Measurements from ENCODE around the gene COL6A2. TPM values are rescaled to one million over a fixed set of nuclear protein-coding genes. Genes with fewer than 3 reads are reported as not detected.

Gene COL6A2
- total RNA-seq, 1 donor from 2014 or later, result 114 TPM

DNA sequence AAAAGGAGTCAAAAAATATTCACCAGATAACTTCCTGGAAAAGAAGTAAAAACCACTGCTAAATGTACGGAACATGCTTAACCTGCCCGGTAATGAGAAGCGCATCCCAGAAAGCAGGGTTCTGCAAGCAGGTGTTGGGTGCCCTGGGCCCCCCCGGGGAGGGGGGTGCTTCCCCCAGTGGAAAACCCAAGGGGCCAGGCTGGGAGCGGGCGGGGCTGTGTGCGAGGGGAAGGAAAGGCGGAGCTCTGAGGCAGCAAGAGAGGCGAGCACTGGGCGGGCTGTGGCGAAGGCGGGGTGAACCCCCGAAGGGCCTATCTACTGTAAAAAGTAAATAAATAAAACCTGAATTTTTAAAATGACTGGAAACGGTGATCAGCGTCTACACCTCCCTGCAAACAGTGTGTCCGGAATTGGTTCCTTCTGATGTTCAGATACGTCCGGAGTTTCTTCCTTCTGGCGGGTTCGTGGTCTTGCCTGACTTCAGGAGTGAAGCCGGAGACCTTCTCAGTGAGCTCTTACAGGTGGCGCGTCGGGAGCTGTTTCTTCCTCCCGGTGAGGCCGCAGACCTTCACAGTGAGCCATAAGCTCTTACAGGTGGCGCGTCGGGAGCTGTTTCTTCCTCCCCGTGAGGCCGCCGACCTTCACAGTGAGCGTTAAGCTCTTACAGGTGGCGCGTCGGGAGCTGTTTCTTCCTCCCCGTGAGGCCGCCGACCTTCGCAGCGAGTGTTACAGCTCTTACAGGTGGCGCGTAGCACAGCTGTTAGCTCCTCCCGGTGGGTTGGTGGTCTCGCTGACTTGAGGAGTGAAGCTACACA is 44.1 kb downstream of the COL6A2 start:
- TF ChIP-seq, protein P1, sequence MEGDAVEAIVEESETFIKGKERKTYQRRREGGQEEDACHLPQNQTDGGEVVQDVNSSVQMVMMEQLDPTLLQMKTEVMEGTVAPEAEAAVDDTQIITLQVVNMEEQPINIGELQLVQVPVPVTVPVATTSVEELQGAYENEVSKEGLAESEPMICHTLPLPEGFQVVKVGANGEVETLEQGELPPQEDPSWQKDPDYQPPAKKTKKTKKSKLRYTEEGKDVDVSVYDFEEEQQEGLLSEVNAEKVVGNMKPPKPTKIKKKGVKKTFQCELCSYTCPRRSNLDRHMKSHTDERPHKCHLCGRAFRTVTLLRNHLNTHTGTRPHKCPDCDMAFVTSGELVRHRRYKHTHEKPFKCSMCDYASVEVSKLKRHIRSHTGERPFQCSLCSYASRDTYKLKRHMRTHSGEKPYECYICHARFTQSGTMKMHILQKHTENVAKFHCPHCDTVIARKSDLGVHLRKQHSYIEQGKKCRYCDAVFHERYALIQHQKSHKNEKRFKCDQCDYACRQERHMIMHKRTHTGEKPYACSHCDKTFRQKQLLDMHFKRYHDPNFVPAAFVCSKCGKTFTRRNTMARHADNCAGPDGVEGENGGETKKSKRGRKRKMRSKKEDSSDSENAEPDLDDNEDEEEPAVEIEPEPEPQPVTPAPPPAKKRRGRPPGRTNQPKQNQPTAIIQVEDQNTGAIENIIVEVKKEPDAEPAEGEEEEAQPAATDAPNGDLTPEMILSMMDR (conservative IDR thresholded peaks at IDR 0.05), result no peak
- peak overlapping the region; percentile 82 for H3K4me3 Mint-ChIP-seq
- peak overlapping the region; percentile 62 for H3K27ac Mint-ChIP-seq
- peaks cover 6% of the 10 kb centered on the region for H3K36me3 Mint-ChIP-seq
- peaks cover 31% of the 10 kb centered on the region for H3K27me3 Mint-ChIP-seq
- DNase-seq (ENCODE audit: extremely low spot score, unreplicated experiment), result no peak
- peaks cover 23% of the 10 kb centered on the region for H3K4me1 Mint-ChIP-seq (ENCODE audit: unreplicated experiment)
- no peaks in the 10 kb centered on the region for H3K9me3 Mint-ChIP-seq

DNA sequence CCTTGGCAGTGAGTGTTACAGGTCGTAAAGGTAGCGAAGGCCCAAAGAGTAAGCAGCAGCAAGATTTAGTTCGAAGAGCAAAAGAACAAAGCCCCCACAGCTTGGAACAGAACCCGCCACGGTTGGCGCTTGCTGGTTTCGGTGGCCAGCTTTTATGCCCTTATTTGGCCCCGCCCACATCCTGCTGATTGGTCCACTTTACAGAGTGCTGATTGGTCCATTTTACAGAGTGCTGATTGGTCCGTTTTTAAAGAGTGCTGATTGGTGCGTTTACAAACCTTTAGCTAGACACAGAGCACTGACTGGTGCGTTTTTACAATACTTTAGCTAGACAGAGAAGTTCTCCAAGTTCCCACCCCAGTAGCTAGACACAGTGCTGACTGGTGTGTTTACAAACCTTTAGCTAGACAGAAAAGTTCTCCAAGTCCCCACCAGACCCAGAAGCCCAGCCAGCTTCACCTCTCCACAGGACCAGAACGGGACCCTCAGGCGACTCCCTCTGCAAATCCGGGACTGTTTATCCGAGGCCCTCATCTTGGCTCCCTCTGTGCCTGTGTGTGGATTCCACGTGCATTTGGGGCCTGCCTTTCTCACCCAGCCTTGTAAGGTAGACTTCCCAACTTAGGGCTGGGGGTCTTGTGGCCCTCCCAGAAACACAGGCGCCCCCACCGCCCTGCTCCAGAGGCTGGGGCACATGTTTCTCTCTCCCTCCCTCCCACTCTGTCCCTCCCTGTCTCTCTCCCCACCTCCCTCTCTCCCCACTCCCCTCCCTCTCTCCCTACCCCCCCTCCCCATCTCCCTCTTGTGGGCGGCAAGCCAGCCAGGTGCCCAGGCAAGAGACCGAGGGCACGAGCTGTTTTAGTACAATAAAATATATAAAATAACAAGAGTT is 44.9 kb downstream of the COL6A2 start:
- Mint-ChIP-seq H3K27ac (no peak overlapping the region), H3K4me1 (ENCODE audit: unreplicated experiment) (peaks cover 23% of the 10 kb centered on the region), H3K27me3 (peaks cover 31% of the 10 kb centered on the region), H3K36me3 (peaks cover 6% of the 10 kb centered on the region), H3K9me3 (no peaks in the 10 kb centered on the region), H3K4me3 (peak overlapping the region; percentile 82)
- DNase-seq (ENCODE audit: extremely low spot score, unreplicated experiment), result no peak
- TF ChIP-seq, protein P1 (conservative IDR thresholded peaks at IDR 0.05), result no peak

DNA sequence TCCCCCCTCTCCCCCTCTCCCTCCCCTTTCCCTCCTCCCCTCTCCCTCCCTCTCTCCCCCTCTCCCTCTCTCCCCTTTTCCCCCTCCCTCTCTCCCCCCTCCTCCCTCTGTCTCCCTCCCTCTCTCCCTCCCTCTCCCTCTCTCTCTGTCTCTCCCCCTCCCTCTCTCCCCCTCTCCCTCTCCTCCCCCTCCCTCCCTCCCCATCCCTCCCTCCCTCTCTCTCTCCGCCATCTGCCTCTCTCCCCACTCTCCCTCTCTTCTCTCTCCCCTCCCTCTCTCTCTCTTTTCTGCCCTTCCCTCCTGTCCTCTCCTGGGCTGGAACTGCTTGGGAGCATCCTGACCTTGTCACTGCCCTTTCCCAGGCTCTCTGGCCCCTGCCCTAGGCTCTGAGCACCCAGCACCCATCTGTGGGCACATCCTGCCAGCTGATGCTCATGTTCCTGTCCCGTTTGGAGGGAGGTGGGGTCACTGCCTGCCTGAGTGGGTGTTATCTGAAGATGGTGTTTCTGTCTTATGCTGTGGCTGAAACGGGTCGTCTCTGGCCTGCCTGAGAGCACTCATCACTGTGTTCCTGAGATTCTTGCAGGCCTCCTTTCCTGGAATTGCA is 46.7 kb downstream of the COL6A2 start:
- TF ChIP-seq, protein P1 (conservative IDR thresholded peaks at IDR 0.05), result no peak
- Mint-ChIP-seq H3K9me3 (no peaks in the 10 kb centered on the region), H3K36me3 (peaks cover 6% of the 10 kb centered on the region), H3K27ac (peak overlapping the region; percentile 48), H3K27me3 (peaks cover 31% of the 10 kb centered on the region), H3K4me1 (ENCODE audit: unreplicated experiment) (peaks cover 28% of the 10 kb centered on the region), H3K4me3 (no peak overlapping the region)
- no peak for DNase-seq (ENCODE audit: extremely low spot score, unreplicated experiment)

DNA sequence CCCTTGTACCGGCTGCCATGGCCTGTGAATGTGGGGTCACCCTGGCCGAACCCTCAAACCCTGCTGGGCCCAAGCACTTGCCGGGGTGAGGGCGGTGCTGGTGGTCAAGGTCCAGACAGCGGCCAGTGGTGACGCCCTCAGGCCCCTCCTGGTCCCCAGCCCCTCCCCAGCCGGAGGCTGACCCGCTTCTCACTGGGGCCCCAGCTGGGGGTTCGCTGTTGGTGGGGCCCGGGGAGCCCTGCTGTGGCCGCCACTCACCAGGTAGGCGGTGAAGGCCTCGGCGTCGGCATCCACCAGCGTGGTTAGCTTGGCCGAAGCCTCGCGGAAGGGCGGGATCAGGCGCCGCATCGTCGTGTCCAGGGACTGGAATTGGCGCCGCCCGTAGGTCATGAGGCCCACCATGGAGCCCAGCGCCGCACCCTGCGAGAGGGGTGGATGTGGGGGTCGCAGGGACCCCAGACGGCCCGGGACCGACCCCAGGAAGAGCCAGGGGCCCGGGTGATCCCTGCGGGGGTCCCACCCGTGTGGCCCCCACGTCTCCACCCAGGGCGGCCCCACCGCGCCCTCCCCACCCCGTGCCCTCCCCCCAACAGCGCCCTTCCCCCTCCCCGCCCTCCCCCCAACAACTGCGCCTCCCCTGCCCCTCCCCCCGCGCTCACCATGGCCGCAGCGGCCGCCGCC is 47.4 kb downstream of the COL6A2 start:
- peaks cover 6% of the 10 kb centered on the region for H3K36me3 Mint-ChIP-seq
- TF ChIP-seq, protein P1 (conservative IDR thresholded peaks at IDR 0.05), result no peak
- peaks cover 25% of the 10 kb centered on the region for H3K27me3 Mint-ChIP-seq
- no peak overlapping the region for H3K4me3 Mint-ChIP-seq
- no peak overlapping the region for H3K27ac Mint-ChIP-seq
- no peaks in the 10 kb centered on the region for H3K9me3 Mint-ChIP-seq
- no peak for DNase-seq (ENCODE audit: extremely low spot score, unreplicated experiment)
- peaks cover 27% of the 10 kb centered on the region for H3K4me1 Mint-ChIP-seq (ENCODE audit: unreplicated experiment)
